Measurements from ENCODE around the gene KRT1.

DNA sequence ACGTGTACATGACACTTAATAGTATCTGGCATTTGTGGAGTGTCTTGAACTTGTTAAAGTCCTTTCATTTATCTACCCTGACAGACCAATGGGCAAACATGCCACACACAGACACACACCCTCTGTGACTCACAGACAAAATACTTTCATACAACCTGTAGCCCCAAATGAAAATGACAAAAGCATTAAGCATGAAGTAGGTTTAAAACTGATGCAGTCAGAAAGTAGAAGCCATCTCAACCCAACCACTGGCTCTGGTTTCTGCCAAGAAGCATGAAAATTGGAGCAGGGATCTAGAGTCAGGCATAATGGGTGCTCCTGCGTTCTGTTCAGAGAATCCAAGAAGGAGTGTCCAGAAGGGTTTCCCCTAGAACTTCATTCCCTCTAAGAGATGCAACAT, 46.2 kb upstream of the KRT1 start:
- TF ChIP-seq, protein P1, sequence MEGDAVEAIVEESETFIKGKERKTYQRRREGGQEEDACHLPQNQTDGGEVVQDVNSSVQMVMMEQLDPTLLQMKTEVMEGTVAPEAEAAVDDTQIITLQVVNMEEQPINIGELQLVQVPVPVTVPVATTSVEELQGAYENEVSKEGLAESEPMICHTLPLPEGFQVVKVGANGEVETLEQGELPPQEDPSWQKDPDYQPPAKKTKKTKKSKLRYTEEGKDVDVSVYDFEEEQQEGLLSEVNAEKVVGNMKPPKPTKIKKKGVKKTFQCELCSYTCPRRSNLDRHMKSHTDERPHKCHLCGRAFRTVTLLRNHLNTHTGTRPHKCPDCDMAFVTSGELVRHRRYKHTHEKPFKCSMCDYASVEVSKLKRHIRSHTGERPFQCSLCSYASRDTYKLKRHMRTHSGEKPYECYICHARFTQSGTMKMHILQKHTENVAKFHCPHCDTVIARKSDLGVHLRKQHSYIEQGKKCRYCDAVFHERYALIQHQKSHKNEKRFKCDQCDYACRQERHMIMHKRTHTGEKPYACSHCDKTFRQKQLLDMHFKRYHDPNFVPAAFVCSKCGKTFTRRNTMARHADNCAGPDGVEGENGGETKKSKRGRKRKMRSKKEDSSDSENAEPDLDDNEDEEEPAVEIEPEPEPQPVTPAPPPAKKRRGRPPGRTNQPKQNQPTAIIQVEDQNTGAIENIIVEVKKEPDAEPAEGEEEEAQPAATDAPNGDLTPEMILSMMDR (IDR thresholded peaks at IDR 0.05; ENCODE audit: poor library complexity, severe bottlenecking) = no peak
- no peak for TF ChIP-seq TAF1 (IDR thresholded peaks at IDR 0.05; ENCODE audit: low read depth)

All from neural cell (in vitro differentiated cells).